NCI-H2196 (cell line): ENCODE measurements around the gene NUTM1.
"Not testable (repeated sequence)": the region's sequence is repeated elsewhere in the genome, so short reads cannot be mapped to it uniquely, and the experiment has no call there.

Experiments
- DNase-seq: peaks from one replicate; lab custom pipeline; 2025; ENCODE audit not compliant: unreplicated experiment; lab: John Stamatoyannopoulos, UW

Gene NUTM1

DNA sequence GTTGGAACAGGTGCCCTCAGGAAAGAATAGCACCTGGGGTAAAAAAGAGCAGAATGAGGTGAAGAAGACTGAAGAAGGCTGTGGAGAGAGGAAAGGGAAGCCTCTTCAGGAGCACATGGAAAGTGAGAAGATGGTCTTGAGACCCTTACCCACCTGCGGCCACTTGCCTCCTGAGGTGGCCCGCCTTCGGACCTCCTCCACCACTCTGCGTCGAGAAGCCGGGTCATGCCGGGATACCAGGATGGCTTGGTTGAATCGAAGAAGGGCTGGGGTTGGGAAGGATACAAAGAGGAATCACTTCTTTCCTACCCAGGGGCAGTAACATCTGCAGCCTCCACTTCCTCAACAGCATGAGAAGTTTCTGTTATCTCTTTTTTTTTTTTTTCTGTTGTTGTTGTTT is 20.9 kb downstream of the NUTM1 start:
- no peak for DNase-seq

DNA sequence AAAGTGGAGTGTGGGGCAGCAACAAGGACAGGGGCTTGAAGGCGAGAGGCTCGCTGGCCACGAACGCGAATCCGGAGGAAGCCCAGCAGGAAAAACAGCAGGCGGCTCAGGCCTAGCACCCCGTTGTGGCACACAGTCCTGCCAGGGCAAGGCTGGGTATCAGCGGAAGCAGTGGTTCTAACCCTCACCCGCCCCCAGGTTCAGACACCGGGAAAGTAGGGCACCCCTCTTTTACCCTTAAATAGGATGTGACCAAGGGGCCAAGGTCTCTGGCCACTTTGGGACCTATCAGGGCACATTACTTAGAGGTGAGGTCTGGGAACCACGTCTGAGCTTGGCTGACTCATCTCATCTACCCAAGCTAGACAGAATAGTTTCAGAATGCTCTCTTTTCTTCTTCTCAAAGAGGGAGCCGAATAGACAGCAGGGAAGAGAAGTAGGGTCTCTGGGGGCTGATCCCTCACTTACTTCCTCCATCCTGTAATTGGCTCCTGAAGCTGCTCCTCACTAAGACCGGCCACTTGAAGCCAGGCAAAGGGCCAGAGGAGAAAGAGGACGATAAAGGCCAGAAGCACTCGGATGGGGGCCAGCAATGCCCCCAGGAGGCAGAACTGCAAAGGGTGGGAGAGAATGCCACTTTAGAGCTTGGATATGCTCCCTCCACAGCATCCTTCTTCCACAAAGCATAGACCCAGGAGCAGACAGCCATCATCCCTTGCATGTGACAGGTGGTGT is 22.1 kb downstream of the NUTM1 start:
- no peak for DNase-seq

DNA sequence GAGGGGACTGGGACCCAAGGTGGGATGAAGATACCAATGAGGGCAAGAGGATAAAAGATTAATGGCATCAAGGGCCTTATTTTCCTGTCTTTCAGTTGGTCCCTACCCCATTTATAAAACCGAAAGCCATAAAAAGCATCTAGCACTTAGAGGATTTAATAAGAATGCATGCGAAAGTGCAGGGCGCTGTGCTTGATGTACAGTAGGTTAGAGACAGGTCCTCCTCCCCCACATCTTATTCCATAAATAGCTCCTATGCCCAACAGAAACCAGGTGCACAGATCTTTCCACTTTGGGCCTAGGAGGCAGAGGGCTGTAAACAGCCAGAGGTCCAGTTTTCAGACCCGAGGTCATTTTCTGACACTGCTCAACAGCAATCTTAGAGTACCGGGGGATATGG is 22.7 kb downstream of the NUTM1 start:
- no peak for DNase-seq

DNA sequence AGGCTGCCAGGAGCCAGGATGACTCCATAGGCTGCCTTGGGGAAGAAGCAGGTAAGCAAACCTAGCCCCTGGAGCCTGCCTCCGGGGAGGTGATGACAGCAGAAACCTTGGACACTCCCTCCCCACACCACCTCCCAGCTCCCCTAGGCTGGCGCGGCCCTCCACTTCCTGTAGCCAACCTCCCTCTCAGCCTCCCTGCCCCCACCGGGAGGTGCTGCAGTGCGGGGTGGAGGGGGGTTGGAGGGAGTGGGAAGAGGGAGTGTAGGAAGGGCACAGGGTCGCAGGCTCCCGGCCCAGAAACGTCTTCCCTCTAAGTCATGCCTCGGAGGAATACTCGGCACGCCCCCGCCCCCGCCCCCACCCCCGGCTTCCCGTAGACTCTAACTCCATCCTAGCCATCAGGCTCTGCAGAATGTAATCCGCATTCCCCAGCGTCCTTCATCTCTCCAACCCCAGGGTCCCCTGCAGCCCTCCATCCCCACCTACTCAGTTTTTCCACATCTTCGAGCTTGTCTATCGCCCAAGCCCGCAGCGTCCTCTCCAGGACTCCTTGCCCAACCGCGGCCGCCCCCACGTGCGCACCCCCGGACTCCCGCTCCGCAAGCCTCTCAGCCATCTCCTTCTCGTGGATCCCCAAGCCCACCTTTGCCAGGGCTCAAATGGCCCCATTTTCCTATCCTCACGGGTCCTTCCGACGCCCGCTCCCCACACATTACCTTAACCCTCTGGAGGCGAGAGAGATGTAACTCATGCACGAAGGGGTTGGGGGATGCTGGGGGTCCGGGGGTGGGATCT is 23.4 kb downstream of the NUTM1 start:
- DNase-seq = peak; percentile 51

DNA sequence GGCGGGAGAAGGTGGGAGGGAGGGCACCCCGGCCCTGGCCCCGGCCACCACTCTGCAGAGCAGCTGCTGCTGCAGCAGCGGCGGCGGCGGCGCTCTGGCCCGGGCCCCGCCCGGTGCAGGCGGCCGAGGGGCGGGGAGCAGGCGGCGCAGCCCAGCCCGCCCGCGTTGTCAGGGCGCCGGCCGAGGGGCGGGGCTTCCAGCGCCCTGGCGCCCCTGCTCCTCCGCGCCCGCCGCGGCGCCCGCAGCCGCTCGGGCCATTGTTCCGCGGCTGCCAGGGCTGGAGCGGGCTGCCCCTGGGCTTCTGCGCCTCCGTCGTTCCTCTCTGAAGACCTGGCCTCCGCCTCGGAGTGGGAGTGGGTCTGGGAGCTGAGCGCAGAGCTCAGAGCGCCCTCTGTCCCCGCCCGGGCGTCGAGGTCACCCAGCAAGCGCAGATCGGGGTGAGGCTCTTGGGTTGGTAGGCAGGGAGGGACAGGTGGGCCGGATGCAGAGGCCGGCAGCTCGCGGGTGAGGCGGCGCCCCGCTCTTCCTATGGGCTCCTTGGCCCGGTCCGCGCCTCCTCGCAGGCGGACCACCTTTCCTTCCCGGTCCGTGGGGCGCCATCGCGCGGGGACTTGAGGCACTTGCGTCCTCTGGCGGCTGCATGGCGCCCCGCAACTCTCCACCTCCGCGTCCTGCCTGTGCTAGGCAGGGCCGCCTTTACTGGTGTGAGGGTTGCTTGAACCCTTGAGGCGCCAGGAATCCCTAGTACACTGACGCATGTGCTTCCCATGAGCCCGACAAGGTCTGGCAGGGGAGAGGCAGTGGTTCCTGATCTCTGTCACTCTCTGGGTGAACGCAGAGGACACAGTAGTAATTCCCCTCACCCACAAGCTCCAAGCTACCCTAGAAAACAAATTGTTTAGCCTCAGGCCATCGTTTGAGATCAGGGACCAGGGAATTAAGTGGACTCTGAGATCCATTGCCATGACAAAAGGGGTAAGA is 24.3 kb downstream of the NUTM1 start, which contains the start of gene LPCAT4:
Gene LPCAT4, minus strand, starts transcription at position 96 of the 981 bp plus-strand sequence. CDS start 96 bp downstream, outside the sequence.
- peak; percentile 74 for DNase-seq

DNA sequence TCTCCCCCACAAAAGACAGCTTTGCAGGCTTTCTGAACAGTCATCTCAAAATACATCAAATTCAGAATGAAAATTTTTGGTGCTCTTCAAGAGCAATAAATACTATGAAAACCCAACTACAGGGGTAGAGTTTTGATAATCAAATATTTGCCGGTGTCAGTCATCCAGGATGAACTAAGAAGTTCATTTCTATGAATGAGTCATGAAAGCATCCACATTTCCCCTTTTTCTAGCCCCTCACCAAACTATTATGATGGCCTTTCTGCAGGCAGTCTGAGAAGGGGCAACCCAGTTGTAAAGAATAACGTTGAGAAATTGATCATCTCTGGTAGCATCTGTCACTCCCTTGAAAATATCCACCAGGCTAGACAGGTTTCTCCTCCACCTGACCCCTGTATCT is 27.0 kb downstream of the NUTM1 start:
- no peak for DNase-seq

DNA sequence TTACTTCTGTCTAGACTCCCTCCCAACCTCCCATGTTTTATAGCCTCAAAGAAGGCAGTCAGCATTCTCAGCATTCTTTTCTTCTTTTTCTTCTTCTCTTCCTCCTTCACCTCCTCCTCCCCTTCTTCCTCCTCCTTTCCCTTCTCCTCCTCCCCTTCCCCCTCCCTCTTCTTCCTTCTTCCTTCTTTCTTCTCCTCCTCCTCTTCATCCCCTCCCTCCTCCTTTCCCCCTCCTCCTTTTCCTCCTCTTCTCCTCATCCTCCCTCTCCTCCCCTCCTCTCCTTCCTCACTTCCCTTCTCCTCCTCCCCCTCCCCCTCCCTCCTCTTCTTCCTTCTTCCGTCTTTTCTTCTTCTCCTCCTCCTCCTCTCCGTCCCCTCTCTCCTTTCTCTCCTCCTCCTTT is 27.5 kb downstream of the NUTM1 start:
- no peak for DNase-seq

DNA sequence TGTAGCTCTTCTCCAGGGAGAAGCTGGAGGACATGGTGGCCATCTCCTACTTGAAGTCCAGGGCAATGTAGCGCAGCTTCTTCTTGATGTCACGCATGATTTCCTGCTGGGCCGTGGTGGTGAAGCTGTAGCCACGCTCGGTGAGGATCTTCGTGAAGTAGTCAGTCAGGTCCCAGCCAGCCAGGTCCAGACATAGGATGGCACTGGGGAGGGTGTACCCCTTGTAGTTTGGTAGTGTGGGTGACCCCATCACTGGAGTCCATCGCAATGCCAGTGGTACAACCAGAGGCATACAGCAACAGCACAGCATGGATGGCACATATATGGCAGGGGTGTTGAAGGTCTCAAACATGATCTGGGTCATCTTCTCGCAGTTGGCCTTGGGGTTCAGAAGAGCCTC is 30.8 kb downstream of the NUTM1 start:
- no peak for DNase-seq

DNA sequence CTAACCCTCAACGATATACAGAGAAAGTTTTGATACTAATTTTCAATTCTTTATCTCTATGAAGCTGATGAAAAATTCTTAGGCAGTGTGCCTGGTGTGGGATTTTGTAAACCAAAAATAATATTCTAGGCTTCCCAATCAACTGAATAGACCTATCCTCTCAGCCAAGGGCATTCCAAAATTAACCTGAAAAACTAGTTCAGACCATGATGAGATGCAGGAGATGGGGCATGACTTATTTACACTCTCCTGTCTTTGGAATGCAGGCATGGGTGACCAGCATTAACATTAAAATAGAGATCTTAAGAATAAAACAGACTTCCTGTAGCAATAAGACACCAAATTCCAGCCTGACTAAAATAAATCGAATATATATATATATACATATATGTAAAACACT is 31.7 kb downstream of the NUTM1 start:
- DNase-seq = no peak

DNA sequence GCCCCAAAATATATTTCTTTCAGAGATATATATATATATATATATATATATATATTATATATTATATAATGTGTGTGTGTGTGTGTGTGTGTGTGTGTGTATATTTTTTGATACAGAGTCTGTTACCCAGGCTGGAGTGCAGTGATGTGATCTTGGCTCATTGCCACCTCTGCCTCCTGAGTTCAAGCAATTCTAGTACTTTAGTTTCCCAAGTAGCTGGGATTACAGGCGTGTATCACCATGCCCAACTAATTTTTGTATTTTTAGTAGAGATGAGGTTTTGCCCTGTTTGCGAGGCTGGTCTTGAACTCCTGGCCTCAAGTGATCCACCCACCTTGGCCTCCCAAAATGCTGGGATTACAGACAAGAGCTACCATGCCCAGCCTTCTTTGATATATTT is 32.4 kb downstream of the NUTM1 start:
- DNase-seq = not testable (repeated sequence)

DNA sequence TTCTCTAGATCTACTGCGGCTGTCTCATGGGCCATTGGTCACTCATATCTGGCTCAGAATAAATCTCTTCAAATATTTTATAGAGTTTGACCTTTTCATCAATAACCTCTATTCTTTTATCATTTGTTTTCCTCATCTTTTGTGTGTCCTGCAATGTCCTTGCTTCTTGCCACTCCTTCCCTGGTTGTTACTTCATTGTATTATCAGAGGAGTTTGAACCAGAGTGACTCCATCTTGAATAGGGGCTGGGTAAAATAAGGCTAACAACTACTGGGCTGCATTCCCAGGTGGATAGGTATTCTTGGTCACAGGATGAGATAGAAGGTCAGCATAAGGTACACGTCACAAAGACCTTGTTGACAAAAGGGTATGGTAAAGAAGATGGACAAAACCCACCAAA is 33.7 kb downstream of the NUTM1 start:
- no peak for DNase-seq

DNA sequence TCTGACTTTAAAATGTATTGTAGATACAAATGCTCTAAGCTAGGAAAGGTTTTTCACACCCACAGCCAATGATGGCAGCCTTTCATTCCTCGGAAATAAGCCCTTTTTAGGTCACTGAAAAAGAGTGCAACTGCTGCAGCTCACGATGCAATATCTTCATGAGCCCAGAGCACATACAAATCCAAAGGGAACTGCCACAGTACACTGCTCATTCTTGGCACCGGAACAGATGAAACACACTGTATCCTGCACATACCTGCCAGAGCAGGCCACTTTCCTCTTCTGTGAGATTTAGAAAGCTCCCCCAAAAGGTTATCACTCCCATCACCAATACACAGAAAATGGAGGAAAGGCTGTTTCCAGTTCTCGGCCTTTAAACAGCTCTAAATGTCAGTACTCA is 37.4 kb downstream of the NUTM1 start:
- not testable (repeated sequence) for DNase-seq

DNA sequence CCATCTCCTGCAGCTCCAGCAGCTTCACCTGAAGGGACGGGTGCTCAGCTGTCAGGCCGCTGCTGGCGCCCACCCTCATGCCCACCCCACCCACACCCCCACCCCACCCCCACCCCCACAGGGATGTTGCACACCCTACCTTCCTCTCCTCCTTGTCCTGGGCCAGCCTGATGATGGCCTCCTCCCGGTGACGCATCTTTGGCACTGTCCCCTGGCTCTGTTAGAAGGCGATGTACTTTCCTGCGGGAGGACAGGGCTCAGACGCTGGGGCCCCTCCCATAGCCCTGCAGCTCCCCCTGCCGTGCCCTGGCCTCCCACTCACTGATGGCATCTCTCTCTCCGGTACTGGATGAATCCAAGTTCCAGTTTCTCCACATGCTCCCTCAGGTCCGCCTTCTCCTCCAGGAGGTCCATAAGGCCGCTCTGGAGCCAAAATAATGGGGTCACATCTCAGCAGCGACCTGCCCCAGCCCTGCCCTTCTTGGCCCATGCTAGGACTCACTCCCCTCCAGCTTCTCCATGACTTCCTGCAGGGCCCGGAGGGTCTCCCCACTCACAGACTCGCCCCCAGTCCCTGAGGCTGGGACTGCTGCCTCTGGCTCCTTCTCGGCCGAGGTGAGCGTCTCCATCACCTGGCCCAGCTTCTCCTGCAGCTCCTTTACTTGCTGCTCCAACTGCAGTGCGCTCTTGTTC is 38.9 kb downstream of the NUTM1 start:
- not testable (repeated sequence) for DNase-seq

DNA sequence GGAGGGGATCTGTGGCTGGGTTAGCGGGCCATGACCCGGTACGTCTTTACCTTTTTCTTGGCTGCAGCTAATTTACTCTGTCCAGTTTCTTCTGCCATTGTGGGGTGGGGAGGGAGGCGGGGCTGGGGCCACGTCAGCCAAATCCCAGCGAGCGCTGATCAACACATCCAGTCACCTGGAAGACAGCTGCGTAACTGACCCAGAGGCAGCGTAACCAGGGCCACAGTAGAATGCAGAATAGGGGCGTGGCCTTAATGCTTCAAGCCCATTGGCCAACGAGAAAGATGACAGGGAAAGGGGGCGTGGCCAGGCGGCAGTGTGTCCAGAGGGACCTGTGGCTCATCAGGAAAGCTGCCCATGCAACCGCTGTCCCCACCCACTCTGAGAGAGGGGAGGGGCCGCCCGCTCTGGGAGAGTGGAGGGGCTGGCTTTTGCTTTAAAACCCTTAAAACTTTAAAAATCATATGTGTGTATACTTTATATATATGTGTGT is 46.5 kb downstream of the NUTM1 start:
- DNase-seq = not testable (repeated sequence)

DNA sequence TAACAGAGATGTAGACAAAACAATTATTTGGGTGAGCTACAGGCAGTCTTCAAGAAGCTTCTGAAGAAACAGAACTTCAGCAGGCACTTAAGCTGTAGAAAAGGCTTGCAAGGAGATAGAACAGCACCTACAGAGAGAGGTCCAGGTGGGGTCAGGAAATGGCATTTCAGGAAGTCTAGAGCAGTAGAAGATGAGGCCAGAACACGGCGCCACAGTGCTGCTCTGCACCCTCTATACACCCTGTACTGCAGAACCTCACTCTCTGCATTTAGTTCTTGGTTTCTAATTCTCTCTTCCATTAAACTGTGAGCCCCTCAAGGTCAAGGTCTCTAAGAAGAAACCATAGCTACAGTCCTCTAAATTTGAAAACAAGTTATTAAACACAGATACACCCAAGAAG is 49.9 kb downstream of the NUTM1 start:
- DNase-seq = not testable (repeated sequence)

DNA sequence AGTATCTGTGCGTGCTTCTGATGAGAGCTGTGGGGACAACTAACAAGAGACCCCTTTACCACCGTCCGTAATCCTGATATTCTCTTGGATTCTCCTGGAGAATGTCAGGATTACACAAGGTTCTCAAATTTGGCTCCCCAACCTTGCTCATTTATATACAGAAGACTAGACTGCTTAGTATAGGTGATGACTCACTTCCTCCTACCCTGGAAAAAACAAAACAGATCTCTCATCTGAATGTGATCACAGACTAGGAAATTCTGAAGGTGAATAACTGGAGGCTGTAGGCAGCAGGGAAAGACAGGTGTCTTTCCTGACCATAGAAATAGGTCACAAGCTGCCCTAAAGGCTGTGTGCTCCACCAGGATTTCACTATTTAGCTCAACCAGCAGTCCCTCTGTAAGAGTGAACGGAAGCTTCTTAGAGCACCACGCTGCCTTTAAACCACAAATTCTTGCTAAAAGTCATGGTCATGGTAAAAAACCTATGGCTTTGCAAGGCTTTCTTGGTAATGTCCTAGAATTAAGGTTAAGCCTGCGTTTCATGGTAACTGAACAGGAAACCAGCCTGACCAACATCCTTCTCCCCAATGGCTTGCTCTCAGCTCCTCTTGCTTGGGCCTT is 54.6 kb downstream of the NUTM1 start:
- DNase-seq = not testable (repeated sequence)

DNA sequence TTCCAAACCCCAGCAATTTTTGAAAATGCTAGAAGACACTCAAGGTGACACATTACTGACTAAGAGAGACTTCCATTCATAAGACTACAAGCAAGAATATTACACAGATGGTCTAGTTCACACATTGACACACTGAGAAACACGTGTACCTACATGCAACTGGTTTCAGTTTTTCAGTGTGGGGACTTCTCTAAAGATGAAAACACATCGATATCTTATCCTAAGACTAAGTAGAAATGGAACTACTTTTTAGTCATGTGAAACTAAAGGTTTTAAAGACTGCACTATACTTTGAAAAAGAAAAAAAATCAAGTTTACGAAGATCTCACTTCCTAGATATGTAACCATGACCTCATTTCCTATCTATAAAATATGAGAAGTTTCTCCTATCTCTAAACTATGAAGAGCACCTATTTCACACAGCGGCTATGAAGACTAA is 60.1 kb downstream of the NUTM1 start:
- not testable (repeated sequence) for DNase-seq

DNA sequence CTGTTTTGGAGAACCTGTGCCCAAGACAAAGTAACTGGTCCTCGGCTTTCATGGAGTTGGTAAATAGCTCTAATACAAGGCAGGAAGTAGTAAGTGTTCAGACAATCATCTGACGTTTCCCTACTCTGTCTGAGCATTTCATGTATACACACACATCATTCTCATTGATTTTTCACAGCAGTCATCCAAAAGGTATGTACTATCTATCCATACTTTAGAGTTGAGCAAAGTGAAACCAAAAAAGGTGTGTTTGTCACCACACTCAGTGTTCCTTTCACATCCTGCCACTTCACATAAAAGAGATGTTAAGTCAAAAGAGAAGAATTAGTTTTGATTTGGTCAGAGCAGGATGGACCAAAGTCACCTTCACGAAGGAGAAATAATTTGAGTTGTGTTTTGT is 60.8 kb downstream of the NUTM1 start:
- DNase-seq = not testable (repeated sequence)
